Hepatocyte (in vitro differentiated cells): ENCODE data around the gene MACROD2.

Experiments
- CTCF ChIP-seq: fragments of 200-600 bp; sonication (generic); IDR thresholded peaks from 2 replicates; pipeline ENCODE4 v1.5.1; 2016; ENCODE audit warnings: antibody characterized with exemption, mild to moderate bottlenecking; ENCODE audit not compliant: poor library complexity
- EZH2 ChIP-seq: fragments of 200-600 bp; sonication (generic); IDR thresholded peaks from 2 replicates; pipeline ENCODE4 v1.6.1; 2016; ENCODE audit warnings: antibody characterized with exemption, mild to moderate bottlenecking, borderline replicate concordance
- EZH2phosphoT487 ChIP-seq: fragments of 200-600 bp; sonication (generic); IDR thresholded peaks from one replicate; pipeline ENCODE4 v1.6.1; 2018; ENCODE audit warnings: antibody characterized with exemption, mild to moderate bottlenecking, low read depth, moderate library complexity; ENCODE audit not compliant: unreplicated experiment, severe bottlenecking

DNA sequence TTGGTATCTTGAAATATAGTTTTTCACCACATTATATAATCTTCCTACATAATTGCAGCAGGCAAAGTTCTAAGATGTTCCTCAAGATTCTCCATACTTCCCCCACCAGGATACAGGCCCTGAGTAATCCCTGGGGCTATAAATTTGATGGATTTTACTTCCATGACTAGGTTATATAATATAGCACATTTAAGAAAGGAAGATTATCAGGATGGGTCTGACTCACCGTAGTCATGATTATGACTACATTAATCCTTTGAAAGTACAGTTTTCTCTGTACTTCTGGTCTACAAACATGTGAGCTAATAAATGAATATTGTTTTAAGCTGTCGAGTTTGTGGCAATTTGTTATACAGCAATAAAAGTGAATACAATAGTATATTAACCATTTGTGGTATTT lies 122.5 kb downstream of the MACROD2 start:
- TF ChIP-seq CTCF (no peak), EZH2 (no peak), EZH2phosphoT487 (no peak)
